IMR-90 (cell line): ENCODE data around the gene PRR33. TPM values are rescaled to one million over a fixed set of nuclear protein-coding genes. Genes with fewer than 3 reads are reported as not detected.

Experiments used
- ATAC-seq: fragments of 200-7000 bp; cut with Tn5 transposase; 2 replicates; pipeline ENCODE4 v1.9.1; 2020; ENCODE audit warnings: low read depth, mild to moderate bottlenecking, moderate library complexity
- BruUV-seq: library from RNA; stranded (reverse); fragments of 400-500 nt; replicated peaks from 2 replicates; lab custom pipeline; 2021; lab: Mats Ljungman, UMichigan
- CTCF ChIA-PET: fragments of 300-600 bp; formaldehyde crosslinking; extraction: SDS; loops from one replicate; lab custom pipeline; 2021; ENCODE audit warnings: antibody characterized with exemption; lab: Yijun Ruan, JAX
- POLR2A ChIA-PET: fragments of 300-600 bp; sonication (Branson Sonifier 250); formaldehyde crosslinking; loops from one replicate; lab custom pipeline; 2022; ENCODE audit warnings: antibody characterized with exemption; ENCODE audit not compliant: unreplicated experiment; lab: Charles Lee
- DNase-seq: peaks from one replicate; pipeline ENCODE4 v3.0.0; 2013
- H2AFZ ChIP-seq: replicated peaks from 2 replicates; pipeline ENCODE3; 2013; ENCODE audit warnings: low read length, mild to moderate bottlenecking; ENCODE audit not compliant: poor library complexity
- H2AK5ac ChIP-seq: 2 replicates; pipeline ENCODE4 v1.6.1; 2013; ENCODE audit warnings: low read depth, low read length, inconsistent platforms
- H2AK9ac ChIP-seq: replicated peaks from 2 replicates; pipeline ENCODE3; 2013; ENCODE audit warnings: mild to moderate bottlenecking, low read depth, low read length, moderate library complexity; ENCODE audit not compliant: poor library complexity
- H2BK120ac ChIP-seq: 2 replicates; pipeline ENCODE4 v1.6.1; 2013; ENCODE audit warnings: low read depth, low read length, inconsistent platforms
- H2BK15ac ChIP-seq: 3 replicates; pipeline ENCODE4 v1.6.1; 2013; ENCODE audit warnings: low read depth, low read length, inconsistent platforms
- H2BK20ac ChIP-seq: 2 replicates; pipeline ENCODE4 v1.6.1; 2013; ENCODE audit warnings: low read depth, mild to moderate bottlenecking, inconsistent platforms, low read length, moderate library complexity
- H2BK5ac ChIP-seq: 2 replicates; pipeline ENCODE4 v1.6.1; 2013; ENCODE audit warnings: mild to moderate bottlenecking, low read depth, low read length, inconsistent platforms; ENCODE audit not compliant: poor library complexity, severe bottlenecking
- H3K14ac ChIP-seq: replicated peaks from 2 replicates; pipeline ENCODE4 v1.6.1; 2013; ENCODE audit warnings: low read depth, low read length, inconsistent platforms
- H3K18ac ChIP-seq: 2 replicates; pipeline ENCODE4 v1.6.1; 2013; ENCODE audit warnings: low read depth, low read length, control low read depth
- H3K23ac ChIP-seq: 2 replicates; pipeline ENCODE4 v1.6.1; 2013; ENCODE audit warnings: low read depth, low read length, inconsistent platforms
- H3K27ac ChIP-seq: 2 replicates; pipeline ENCODE4 v1.5.1; 2013; ENCODE audit warnings: mild to moderate bottlenecking, control low read depth, low read length; ENCODE audit not compliant: insufficient read depth
- H3K27me3 ChIP-seq: 2 replicates; pipeline ENCODE4 v1.6.1; 2013; ENCODE audit warnings: low read length; ENCODE audit not compliant: control insufficient read depth, insufficient read depth
- H3K36me3 ChIP-seq: 2 replicates; pipeline ENCODE4 v1.6.1; 2013; ENCODE audit warnings: low read length, mixed read lengths; ENCODE audit not compliant: control insufficient read depth, insufficient read depth
- H3K4ac ChIP-seq: 2 replicates; pipeline ENCODE4 v1.6.1; 2013; ENCODE audit warnings: low read depth, low read length, inconsistent platforms
- H3K4me1 ChIP-seq: 2 replicates; pipeline ENCODE4 v1.6.1; 2013; ENCODE audit warnings: low read length, mixed read lengths; ENCODE audit not compliant: control insufficient read depth, insufficient read depth
- H3K4me2 ChIP-seq: 2 replicates; pipeline ENCODE4 v1.6.1; 2013; ENCODE audit warnings: low read depth, mild to moderate bottlenecking, control low read depth, low read length, moderate library complexity
- H3K4me3 ChIP-seq: 2 replicates; pipeline ENCODE4 v1.5.1; 2013; ENCODE audit warnings: low read depth, mild to moderate bottlenecking, control low read depth, low read length, moderate library complexity; ENCODE audit not compliant: insufficient read depth
- H3K56ac ChIP-seq: 2 replicates; pipeline ENCODE4 v1.6.1; 2013; ENCODE audit warnings: low read length, inconsistent platforms; ENCODE audit not compliant: insufficient read depth; ENCODE audit errors: extremely low read depth
- H3K79me1 ChIP-seq, 2 experiments: 2 replicates each; pipeline ENCODE4 v1.6.1; 2013; ENCODE audit warnings: low read length in 2 of 2, inconsistent platforms in 1 of 2, low read depth in 1 of 2
- H3K9ac ChIP-seq: 2 replicates; pipeline ENCODE4 v1.6.1; 2013; ENCODE audit warnings: low read depth, low read length, control low read depth
- H3K9me1 ChIP-seq: 2 replicates; pipeline ENCODE4 v1.6.1; 2013; ENCODE audit warnings: low read length, inconsistent platforms; ENCODE audit not compliant: insufficient read depth
- H3K9me3 ChIP-seq: 2 replicates; pipeline ENCODE4 v1.6.1; 2013; ENCODE audit warnings: low read length; ENCODE audit not compliant: control insufficient read depth, insufficient read depth
- H4K20me1 ChIP-seq: 2 replicates; pipeline ENCODE4 v1.6.1; 2013; ENCODE audit warnings: low read length, inconsistent platforms; ENCODE audit not compliant: insufficient read depth
- H4K5ac ChIP-seq: 2 replicates; pipeline ENCODE4 v1.6.1; 2013; ENCODE audit warnings: mild to moderate bottlenecking, low read depth, low read length, control low read depth
- H4K8ac ChIP-seq, 2 experiments: 2 replicates each; pipeline ENCODE4 v1.6.1; 2013; ENCODE audit warnings: low read depth in 2 of 2, low read length in 2 of 2, control low read depth in 1 of 2, inconsistent platforms in 1 of 2
- H4K91ac ChIP-seq: 2 replicates; pipeline ENCODE4 v1.6.1; 2013; ENCODE audit warnings: low read depth, low read length, inconsistent platforms; ENCODE audit not compliant: insufficient read depth
- CEBPB ChIP-seq: IDR thresholded peaks from 2 replicates; pipeline ENCODE4 v1.6.1; 2012; ENCODE audit warnings: low read depth, low read length, improper control_type of control experiment
- ELK1 ChIP-seq: fragments of 150-350 bp; IDR thresholded peaks from 2 replicates; pipeline ENCODE4 v1.6.1; 2016; ENCODE audit warnings: low read depth, mild to moderate bottlenecking, low read length, moderate library complexity, borderline replicate concordance
- FOS ChIP-seq: fragments of 150-350 bp; IDR thresholded peaks from 2 replicates; pipeline ENCODE4 v1.6.1; 2016; ENCODE audit warnings: low read depth, low read length
- MAZ ChIP-seq: IDR thresholded peaks from 2 replicates; pipeline ENCODE4 v1.6.1; 2012; ENCODE audit warnings: low read depth, mild to moderate bottlenecking, low read length, improper control_type of control experiment, moderate library complexity, borderline replicate concordance
- POLR2A ChIP-seq: IDR thresholded peaks from 2 replicates; pipeline ENCODE4 v1.6.1; 2012; ENCODE audit warnings: mild to moderate bottlenecking, low read depth, low read length
- RFX5 ChIP-seq: IDR thresholded peaks from 2 replicates; pipeline ENCODE4 v1.8.0; 2012; ENCODE audit warnings: low read depth, mild to moderate bottlenecking, low read length, moderate library complexity
- WGBS, 2 experiments: methylation state at CpG; one replicate each; pipeline versions ENCODE4 v1.1.5 to v1.1.7; 2013; ENCODE audit warnings: missing lambda C conversion rate in 2 of 2; ENCODE audit not compliant: insufficient read length in 1 of 2; ENCODE audit errors: extremely low coverage in 2 of 2; 5-methylcytosine and 5-hydroxymethylcytosine counted together
- dilution Hi-C: fragments of 300-500 bp; cut with HindIII; formaldehyde crosslinking; loops from one replicate; pipeline ENCODE4 v1.14.3; 2018; ENCODE audit warnings: low sequenced_read_pairs; ENCODE audit not compliant: unreplicated experiment
- in situ Hi-C: fragments of 300-500 bp; cut with MboI; formaldehyde crosslinking; loops from 3 replicates; pipeline ENCODE4 v1.14.3; 2019; ENCODE audit warnings: low sequenced_read_pairs, inconsistent platforms, mixed read lengths
- intact Hi-C: fragments of 100-400 bp; cut with micrococcal nuclease; formaldehyde crosslinking; loops from 2 replicates; pipeline ENCODE4 v1.10.0; 2022
- polyA plus RNA-seq, 3 experiments: library from polyadenylated mRNA; depleted of rRNA; stranded (reverse); fragments of >200 nt; gene quantifications; 2 replicates each; pipeline ENCODE4 v1.2.3, GENCODE V29; 2012; ENCODE audit warnings: low replicate concordance in 1 of 3
- total RNA-seq: library from RNA; depleted of rRNA; stranded (reverse); fragments of >200 nt; gene quantifications from 2 replicates; pipeline ENCODE4 v1.2.3, GENCODE V29; 2012
- TF ChIP-seq, protein P1 (sequence below): conservative IDR thresholded peaks from 2 replicates; pipeline ENCODE4 v1.5.1; 2012; ENCODE audit warnings: mild to moderate bottlenecking, low read depth, low read length, improper control_type of control experiment

The PRR33 gene
- total and polyA plus RNA-seq, 2 of the 4 experiments (the other 2 are of a cell fraction), result not detected

- intact Hi-C loops (no loop called here), in situ Hi-C loops (no loop called here), dilution Hi-C loops (no loop called here)
- H2AFZ ChIP-seq, result no peak overlapping the region
- no peak for DNase-seq
- TF ChIP-seq CEBPB (no peak), POLR2A (no peak), FOS (no peak), RFX5 (no peak), MAZ (no peak), ELK1 (no peak)
- TF ChIP-seq, protein P1, sequence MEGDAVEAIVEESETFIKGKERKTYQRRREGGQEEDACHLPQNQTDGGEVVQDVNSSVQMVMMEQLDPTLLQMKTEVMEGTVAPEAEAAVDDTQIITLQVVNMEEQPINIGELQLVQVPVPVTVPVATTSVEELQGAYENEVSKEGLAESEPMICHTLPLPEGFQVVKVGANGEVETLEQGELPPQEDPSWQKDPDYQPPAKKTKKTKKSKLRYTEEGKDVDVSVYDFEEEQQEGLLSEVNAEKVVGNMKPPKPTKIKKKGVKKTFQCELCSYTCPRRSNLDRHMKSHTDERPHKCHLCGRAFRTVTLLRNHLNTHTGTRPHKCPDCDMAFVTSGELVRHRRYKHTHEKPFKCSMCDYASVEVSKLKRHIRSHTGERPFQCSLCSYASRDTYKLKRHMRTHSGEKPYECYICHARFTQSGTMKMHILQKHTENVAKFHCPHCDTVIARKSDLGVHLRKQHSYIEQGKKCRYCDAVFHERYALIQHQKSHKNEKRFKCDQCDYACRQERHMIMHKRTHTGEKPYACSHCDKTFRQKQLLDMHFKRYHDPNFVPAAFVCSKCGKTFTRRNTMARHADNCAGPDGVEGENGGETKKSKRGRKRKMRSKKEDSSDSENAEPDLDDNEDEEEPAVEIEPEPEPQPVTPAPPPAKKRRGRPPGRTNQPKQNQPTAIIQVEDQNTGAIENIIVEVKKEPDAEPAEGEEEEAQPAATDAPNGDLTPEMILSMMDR, result no peak
- no TSS peak for BruUV-seq
- H4K20me1 ChIP-seq, result no peaks in the 10 kb centered on the region
- H2BK5ac ChIP-seq, result no peak overlapping the region
- H3K9me1 ChIP-seq, result no peaks in the 10 kb centered on the region
- no peak overlapping the region for H2BK15ac ChIP-seq
- H4K5ac ChIP-seq, result no peak overlapping the region
- no peak overlapping the region for H3K4ac ChIP-seq
- H3K18ac ChIP-seq, result no peak overlapping the region
- H3K27me3 ChIP-seq, result peaks cover 28% of the 10 kb centered on the region
- ChIA-PET POLR2A (no interaction called here), CTCF (no interaction called here)
- no peak for ATAC-seq
- H2BK20ac ChIP-seq, result no peak overlapping the region
- no peaks in the 10 kb centered on the region for H3K4me1 ChIP-seq
- H3K79me1 ChIP-seq, result no peaks in the 10 kb centered on the region
- H3K9me3 ChIP-seq, result no peaks in the 10 kb centered on the region
- H3K9ac ChIP-seq, result no peak overlapping the region
- H3K23ac ChIP-seq, result no peak overlapping the region
- H2BK120ac ChIP-seq, result no peak overlapping the region
- H3K14ac ChIP-seq, result no peak overlapping the region
- no peak overlapping the region for H4K91ac ChIP-seq
- no peak overlapping the region for H4K8ac ChIP-seq
- no peaks in the 10 kb centered on the region for H3K36me3 ChIP-seq
- H2AK9ac ChIP-seq, result no peak overlapping the region
- no peak overlapping the region for H3K27ac ChIP-seq
- no peak overlapping the region for H3K56ac ChIP-seq
- no peak overlapping the region for H3K4me2 ChIP-seq
- no peak overlapping the region for H2AK5ac ChIP-seq
- no peak overlapping the region for H3K4me3 ChIP-seq
- WGBS, 2 experiments, result 73% methylated on average over 5 of the region's 7 CpGs; no CpG with 5 or more reads in 1 of the 2 experiments
These were observed 421 bp upstream of the PRR33 start for GRCh38 chr11:1892116-1892515.
